Stimulated activated CD8-positive, alpha-beta memory T cell treated with anti-CD3 and anti-CD28 coated beads, Interleukin-12 subunit alpha, Interleukin-12 subunit beta, amount 100 ng/mL, for 24 hours (primary cell): ENCODE results near the gene CARS2.
"Not testable (repeated sequence)": the region's sequence is repeated elsewhere in the genome, so short reads cannot be mapped to it uniquely, and the experiment has no call there.

Experiments used
- DNase-seq: peaks from one replicate; pipeline ENCODE4 v3.0.0-alpha.2; 2020; ENCODE audit errors: extremely low read depth

Gene CARS2

DNA sequence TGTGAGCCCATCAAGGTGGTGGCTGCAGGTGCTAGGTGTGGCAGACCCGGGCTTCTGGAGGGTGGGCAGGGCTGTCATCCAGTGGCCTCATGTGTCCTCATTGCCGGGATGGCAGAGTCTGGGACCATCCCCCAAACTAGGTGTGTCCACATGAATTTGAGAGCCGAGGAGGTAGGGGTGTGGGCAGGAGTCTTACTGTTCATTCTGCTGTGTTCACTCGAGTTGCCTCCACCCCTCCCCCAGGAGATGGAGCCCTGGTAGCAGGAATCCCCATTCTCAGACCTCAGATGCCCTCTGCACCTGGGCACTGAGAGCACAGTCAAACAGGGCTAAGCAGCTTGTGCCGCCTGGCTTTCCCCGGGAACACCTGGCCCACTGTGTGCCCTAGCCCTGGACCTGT lies 68.2 kb downstream of the CARS2 start:
- DNase-seq: no peak

DNA sequence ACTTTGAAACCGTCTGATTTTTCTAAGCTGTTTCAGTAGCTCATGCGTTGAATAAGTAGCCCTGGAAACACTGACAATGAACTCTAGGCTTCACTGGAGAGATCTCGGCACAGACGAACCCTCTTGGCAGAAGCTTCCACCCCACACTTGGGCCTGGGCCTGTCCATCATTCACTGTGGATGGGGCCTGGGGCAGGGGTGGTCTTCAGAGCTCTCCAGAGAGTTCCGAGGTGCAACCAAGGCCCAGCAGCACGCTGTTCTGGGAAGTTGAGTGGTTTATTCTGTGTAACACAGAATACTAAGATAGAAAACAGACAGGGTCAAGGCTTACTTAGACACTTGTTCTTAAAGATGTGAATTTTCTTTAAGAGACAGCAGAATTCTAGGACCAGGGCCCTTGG lies 68.6 kb downstream of the CARS2 start:
- DNase-seq: no peak

DNA sequence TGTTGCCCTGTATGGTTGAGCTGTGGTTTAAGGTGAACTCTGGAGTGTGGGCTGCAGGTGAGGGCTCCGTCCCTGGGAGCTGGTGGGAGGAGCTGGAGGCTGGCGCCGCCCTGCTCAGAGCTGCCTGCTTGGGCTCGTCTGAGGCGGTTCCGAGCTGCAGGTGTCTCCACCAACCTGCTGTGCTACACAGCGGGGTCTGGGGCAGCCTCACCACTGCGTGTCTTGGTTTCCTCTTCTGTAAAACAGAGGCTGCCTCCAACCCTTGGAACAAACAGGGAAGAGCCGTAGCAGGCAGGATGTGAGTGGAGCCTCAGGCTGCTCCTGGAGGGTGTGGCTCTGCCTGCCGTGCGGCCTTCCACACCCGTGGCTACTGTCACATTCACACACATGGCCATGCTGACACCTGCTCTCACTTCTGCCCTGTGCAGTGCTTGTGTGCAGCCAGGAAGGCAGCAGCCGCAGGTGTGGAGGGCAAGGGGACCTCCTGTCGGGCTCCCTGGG lies 69.2 kb downstream of the CARS2 start:
- DNase-seq: no peak

DNA sequence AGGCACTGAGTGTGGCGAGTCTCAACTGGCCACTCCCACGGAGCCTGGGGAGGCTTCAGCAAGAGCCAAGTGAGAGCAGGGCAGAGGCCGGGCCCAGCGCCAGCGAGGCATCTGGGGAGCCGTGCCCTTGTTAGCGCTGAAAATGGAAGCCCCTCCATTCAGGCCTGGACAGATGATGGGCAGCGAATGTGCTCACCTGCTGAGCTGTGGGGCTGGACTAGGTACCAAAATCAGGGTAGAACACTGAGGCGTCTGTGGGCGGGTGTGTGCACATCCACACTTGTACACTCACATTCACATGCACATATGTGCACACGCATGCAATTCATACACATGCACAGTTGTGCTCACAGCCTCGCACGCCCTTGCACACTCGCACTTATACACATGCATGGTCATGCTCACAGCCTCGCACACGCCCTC lies 69.9 kb downstream of the CARS2 start:
- no peak for DNase-seq

GRCh38 chr13:110635405-110636002 lies 70.4 kb downstream of the CARS2 start:
- DNase-seq: no peak

DNA sequence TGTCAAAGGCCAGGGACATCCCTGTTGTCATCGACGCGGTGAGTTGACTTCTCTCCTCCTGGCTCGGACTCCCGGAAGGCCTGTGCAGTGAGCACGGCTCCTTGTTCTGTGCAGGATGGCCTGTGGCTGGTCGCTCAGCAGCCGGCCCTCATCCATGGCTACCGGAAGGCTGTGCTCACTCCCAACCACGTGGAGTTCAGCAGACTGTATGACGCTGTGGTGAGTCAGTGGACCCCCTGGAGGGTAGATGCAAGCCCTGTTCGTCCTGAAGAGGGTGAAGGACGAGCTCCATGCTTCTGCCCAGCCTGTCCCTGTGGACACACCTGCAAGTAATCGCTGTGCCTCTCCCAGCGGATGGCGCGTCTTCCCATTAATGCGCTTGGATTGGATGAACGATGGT lies 71.4 kb downstream of the CARS2 start:
- no peak for DNase-seq

DNA sequence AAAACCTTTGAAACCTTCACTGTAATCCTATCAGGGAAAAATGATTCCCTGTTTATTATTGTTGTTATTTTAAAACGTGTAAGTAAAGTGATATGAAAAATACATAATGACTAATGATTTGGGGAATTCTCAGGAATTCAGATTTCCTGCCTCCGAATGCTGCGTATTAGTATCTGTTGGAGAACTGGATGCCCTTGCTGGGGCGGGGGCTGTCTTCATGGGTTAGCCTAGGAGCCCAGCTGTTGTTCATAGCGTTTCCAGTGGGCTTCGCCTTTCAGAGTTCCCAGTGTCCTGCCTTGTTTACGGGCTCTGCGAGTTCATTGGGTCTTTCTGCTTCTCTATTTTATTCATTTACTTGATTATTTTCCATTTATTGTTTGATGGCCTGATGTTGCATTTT lies 72.1 kb downstream of the CARS2 start:
- DNase-seq: no peak

DNA sequence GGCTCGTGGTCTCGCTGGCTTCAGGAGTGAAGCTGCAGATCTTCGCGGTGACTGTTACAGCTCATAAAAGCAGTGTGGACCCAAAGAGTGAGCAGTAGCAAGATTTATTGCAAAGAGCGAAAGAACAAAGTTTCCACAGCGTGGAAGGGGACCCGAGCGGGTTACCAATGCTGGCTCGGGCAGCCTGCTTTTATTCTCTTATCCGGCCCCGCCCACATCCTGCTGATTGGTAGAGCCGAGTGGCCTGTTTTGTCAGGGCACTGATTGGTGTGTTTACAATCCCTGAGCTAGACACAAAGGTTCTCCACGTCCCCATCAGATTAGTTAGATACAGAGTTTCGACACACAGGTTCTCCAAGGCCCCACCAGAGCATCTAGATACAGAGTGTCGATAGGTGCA lies 73.7 kb downstream of the CARS2 start:
- DNase-seq: not testable (repeated sequence)

DNA sequence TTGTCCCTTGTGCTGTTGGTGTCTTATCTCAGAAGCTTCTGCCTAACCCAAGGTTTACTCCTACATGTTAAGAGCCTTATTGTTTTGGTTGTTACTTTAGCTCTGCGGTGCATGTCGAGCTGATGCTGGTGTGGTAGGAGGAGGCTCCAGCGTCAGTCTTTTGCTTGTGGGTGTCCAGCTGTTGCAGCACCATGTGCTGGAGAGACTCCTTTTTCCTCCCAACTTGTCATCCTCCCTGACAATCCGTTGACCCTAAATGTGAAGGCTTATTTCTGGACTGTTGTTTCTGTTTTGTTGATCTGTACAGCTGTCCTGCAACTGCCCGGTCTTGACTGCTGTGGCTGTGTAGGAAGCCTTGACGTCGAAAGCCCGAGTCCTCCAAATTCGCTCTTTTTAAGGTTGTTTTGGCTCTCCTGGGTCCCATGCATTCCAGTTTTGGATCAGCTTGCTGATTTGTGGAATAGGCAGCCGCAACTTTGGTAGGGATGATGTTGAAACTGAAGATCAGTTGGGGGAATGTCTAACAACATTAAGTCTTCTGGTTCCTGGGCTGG lies 75.3 kb downstream of the CARS2 start:
- DNase-seq: no peak

DNA sequence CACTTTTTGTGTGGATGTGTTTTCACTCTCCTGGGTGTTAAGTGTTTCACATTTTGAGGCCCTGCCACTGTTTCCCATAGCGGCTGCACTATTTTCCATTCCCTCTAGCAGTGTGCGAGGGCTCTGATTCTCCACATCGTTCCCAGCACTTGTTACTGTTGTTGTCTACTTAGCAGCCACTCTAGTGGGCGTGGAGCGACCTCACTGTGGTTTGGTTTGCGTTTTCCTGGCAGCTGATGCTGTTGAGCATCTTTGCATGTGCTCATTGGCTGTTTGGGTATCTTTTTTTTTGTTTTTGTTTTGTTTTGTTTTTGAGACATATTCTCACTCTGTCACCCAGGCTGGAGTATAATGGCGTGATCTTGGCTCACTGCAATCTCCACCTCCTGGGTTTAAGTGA lies 76.2 kb downstream of the CARS2 start:
- DNase-seq: no peak

GRCh38 chr13:110628952-110629701 lies 76.8 kb downstream of the CARS2 start:
- no peak for DNase-seq

DNA sequence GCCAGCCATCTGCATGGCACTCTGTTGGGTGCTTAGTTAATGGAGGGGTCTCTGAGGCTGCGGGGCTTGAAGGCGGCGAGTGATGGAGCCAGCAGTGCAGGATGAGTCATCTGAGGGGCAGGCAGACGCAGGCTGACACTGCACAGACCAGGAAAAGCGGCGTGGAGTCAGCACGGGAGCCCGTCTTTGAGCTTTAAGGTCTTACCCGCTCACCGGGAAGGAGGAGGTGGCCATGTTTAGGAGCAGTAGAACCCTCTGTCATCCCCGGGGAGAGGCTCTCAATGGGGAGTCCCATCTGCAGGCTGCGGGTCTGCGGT lies 77.5 kb downstream of the CARS2 start:
- DNase-seq: no peak

DNA sequence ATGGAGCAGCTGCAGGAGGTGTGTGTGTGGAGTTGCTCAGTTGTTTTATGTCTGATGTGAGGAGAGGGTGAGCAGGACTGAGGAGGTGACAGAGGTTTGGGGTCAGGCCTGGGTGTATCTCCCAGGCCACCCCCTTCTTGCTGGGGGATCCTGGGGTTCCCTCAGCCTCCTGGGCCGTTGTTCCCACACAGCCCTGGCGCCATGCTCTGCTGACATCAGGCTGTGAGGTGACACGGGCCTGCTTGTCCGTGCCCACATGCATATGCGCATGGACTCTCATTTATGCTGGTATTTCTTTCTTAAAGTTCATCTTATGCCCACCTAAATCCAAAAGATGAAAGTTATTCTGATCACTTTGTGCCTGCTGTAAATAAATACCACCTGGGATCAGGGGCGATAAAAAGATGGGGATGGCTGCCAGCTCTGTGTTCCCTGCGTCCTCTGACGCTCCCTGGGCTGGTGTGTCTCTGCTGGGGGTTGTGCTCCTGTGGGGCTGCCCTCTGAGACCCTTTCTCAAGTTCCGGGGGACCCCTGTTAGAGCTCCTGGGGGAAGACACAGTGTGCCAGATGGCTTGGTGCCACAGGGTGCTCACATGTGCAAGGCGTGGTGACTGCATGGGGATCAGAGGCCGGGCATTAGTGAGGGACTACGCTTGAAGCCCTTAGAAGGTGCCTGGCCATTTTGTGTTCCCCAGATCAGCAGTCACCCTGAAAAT lies 78.0 kb downstream of the CARS2 start:
- DNase-seq: no peak

DNA sequence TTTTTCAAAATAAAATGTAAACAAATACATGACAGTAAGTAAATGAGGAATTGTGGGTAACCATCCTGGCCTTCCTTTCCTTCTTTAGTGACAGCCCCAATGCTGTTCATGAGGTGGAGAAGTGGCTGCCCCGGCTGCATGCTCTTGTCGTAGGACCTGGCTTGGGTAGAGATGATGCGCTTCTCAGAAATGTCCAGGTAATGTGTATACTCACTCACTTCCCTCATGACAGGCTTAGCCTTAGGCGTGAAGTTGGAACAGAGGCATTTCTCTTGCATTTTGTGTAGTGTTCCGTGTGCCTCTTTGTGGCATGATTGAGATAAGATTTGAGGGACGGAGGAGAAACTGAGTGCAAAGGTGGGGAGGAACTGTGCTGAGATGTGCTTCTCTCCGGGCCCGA lies 78.6 kb downstream of the CARS2 start:
- DNase-seq: no peak

DNA sequence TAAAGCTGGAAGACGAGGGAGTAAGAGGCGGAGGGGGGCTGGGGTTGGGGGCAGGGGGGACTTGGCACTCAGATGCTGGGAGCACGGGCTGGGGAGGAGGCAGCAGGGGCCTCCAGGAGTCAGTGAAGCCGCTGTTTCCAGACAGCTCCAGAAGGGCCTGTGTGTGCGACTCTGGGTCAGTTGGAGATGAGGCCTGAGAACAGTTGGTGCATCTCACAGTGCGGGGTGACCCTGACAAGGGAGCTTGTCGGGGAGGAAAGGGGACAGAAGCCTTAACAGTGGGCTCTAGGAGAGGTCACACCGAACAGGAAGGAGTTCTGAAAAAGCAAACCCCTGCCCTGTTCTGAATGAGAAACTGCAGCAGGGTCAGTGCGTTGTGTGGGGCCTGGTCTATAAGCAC lies 79.4 kb downstream of the CARS2 start:
- DNase-seq: no peak

- DNase-seq: no peak
Measured at GRCh38 chr13:110625771-110626321, 80.1 kb downstream of the CARS2 start.

DNA sequence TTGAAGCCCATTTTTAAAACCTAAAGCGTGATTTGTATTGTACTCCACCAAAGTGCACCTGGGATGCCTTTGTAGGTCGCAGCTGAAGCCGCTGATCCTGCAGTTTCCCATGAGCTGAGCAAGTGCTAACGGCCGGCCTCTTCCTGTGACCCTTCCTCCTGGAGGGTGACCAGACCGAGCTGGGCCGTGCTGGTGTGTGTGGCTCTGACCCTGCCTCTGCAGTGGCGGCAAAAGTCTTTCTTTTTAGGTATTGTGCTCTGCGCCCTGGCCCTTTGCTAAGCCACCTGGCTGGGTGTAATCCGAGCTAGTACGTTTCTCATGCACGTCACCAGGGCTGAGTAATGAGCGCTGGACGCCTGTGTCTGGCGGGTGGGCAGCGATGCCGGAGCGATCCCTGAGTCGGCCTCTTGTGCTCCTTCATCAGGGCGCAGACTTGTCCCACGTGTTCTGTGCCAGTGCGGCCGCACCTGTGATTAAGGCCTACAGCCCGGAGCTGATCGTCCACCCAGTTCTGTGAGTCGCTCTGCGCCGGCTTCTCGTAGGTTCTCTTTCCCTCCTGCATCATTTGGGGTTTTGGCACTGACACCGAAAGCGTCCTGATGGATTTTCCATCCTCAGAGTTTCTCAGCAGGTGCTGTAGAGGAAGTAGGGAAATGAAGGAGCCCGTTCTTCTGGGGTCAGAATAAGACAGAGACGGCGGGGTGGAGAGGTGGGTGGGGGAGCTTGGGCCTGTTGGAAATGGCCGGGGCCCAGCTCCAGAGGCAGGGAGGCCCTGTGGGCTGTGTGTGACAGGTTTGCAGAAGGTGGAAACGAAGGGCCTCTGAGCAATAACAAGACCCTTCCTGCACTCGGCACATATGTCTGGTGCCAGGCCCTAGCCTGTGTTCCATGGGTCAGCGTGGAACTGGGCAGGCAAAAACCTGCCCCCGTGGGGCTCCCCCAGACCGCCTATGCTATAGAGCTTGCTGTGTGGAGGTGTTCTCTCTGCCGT lies 80.9 kb downstream of the CARS2 start:
- no peak for DNase-seq

DNA sequence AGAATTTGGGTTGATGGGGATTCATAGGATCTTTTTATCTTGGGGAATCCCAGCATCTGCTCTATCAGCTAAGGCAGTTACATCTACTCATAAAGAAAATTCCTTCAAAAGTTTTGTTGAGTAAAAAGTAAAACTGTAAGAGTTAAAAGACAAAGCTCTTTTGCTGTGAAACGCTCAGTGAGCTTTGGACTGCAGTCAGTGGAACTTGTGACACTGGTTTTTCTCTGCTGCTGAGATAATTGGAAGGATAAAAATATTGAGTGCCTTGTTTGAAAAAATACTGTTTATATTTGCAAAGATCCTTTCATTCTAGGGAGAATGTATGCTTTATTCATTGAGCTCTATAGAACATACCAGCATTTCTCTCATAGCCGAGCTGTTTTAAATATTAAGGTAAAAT lies 85.3 kb downstream of the CARS2 start:
- no peak for DNase-seq

GRCh38 chr13:110618780-110619179 lies 87.1 kb downstream of the CARS2 start:
- no peak for DNase-seq

DNA sequence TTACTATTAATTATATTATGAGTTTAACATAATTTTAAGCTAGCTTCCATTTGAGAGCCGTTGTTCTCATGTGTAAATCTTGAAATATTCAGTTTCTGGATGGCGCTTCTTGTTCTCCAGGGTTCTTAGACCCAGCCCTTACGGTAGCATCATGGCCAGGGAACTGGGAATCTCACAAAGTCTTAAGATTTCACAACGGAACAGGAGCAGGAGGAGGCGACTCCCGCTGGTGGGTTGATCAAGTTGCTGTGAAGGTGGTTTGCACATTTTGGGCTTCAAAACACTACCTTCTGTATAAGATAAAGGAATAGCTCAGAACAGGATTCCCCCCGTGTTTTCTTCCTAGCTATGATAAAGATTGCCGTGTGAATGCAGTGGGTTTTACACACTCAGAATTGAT lies 87.7 kb downstream of the CARS2 start:
- no peak for DNase-seq
